Measurements from ENCODE around the gene OR52N4. TPM values are rescaled to one million over a fixed set of nuclear protein-coding genes. Genes with fewer than 3 reads are reported as not detected.

Gene OR52N4
- total and polyA plus RNA-seq, 2 of the 8 experiments (the other 6 are each of a cell fraction or from before 2014, with no cell fraction given): 3.7 TPM; not detected in 1

- no peak for DNase-seq (ENCODE audit: low read depth in 1 of 2, low spot score in 2 of 2)
- Histone ChIP-seq H4K5ac (ENCODE audit: insufficient read length, low read depth, low read length) (no peak overlapping the region), H2BK12ac (ENCODE audit: low read depth, low read length) (no peak overlapping the region), H4K20me1 (replicated peaks in 1 of 2; ENCODE audit: control insufficient read depth in 1 of 2, insufficient read depth in 2 of 2, low read length in 2 of 2) (no peaks in the 10 kb centered on the region), H2AFZ (ENCODE audit: low read length) (no peak overlapping the region), H2BK20ac (ENCODE audit: low read length) (no peak overlapping the region), H3K23ac (ENCODE audit: insufficient read length) (no peak overlapping the region), H3K23me2 (ENCODE audit: low read depth, low read length) (no peaks in the 10 kb centered on the region), H3K4me1 (replicated peaks in 1 of 4; ENCODE audit: control insufficient read depth in 3 of 4, insufficient read depth in 4 of 4, low read length in 3 of 4) (no peaks in the 10 kb centered on the region), H3K27me3 (replicated peaks in 1 of 4; ENCODE audit: control insufficient read depth in 3 of 4, extremely low read depth in 1 of 4, insufficient read depth in 3 of 4, low read length in 3 of 4) (no peaks in the 10 kb centered on the region), H3K14ac (ENCODE audit: insufficient read length) (no peak overlapping the region), H3K4me2 (ENCODE audit: insufficient read depth in 1 of 2, low read depth in 2 of 2, low read length in 2 of 2) (no peak overlapping the region), H3K36me3 (ENCODE audit: control insufficient read depth in 2 of 4, insufficient read depth in 4 of 4, low read length in 3 of 4) (no peaks in the 10 kb centered on the region), H3K9ac (replicated peaks in 1 of 4; ENCODE audit: extremely low read depth in 1 of 4, low read depth in 3 of 4, low read length in 3 of 4) (no peak overlapping the region), H2BK5ac (ENCODE audit: low read depth, low read length) (no peak overlapping the region), H4K91ac (replicated peaks; ENCODE audit: insufficient read length, low read length) (no peak overlapping the region), H3K4me3 (ENCODE audit: extremely low read depth in 1 of 4, insufficient read depth in 2 of 4, low read depth in 3 of 4, low read length in 4 of 4) (no peak overlapping the region), H2BK120ac (replicated peaks; ENCODE audit: low read depth, low read length) (no peak overlapping the region), H3K9me3 (ENCODE audit: insufficient read depth in 2 of 2, low read depth in 1 of 2, low read length in 1 of 2) (no peaks in the 10 kb centered on the region), H4K8ac (ENCODE audit: extremely low read depth, insufficient read depth, low read length) (no peak overlapping the region), H3K4ac (replicated peaks; ENCODE audit: insufficient read length, low read depth, low read length) (no peak overlapping the region), H2BK15ac (ENCODE audit: low read length) (no peak overlapping the region), H3K18ac (ENCODE audit: extremely low read depth, low read length) (no peak overlapping the region), H2AK5ac (ENCODE audit: low read depth, low read length) (no peak overlapping the region), H3K79me2 (ENCODE audit: control insufficient read depth in 1 of 2, insufficient read depth in 2 of 2, low read length in 2 of 2) (no peaks in the 10 kb centered on the region), H3K56ac (replicated peaks; ENCODE audit: insufficient read length, low read depth, low read length) (no peak overlapping the region), H3K27ac (ENCODE audit: low read depth, low read length) (no peak overlapping the region), H3K79me1 (ENCODE audit: low read depth, low read length) (no peaks in the 10 kb centered on the region)
- no peak for FAIRE-seq
- TF ChIP-seq NRF1 (IDR thresholded peaks at IDR 0.05; ENCODE audit: low read depth, low read length) (no peak), SAP30 (IDR thresholded peaks at IDR 0.05; ENCODE audit: insufficient read depth, insufficient replicate concordance, low read length) (no peak), SP2 (IDR thresholded peaks at IDR 0.05; ENCODE audit: low read length) (no peak)
- 77% methylated on average over 1 of the region's 1 CpG; no CpG with 5 or more reads in 1 of the 2 experiments for WGBS, 2 experiments (ENCODE audit: extremely low coverage in 1 of 2, insufficient coverage in 1 of 2, insufficient read length in 1 of 2, insufficient replicate concordance in 2 of 2, low coverage in 1 of 2, low lambda C conversion rate in 2 of 2, missing lambda C conversion rate in 1 of 2)
- POLR2A ChIA-PET (ENCODE audit: partially characterized antibody): no interaction called here
- CTCF ChIA-PET (ENCODE audit: partially characterized antibody): interaction anchor here (0.6 kb wide), 1 partner anchor 614 kb away, joined by 3 read pairs; no protein-coding TSS in a partner anchor
Measured at GRCh38 chr11:5767056-5767455, 13.0 kb downstream of the OR52N4 start.

All from H1 (cell line).